Measurements from ENCODE around the gene FAM120A.

Gene FAM120A

GRCh38 chr9:93541005-93541404 is 89.5 kb downstream of the FAM120A start:
- no peak for TF ChIP-seq CTCF (IDR thresholded peaks at IDR 0.05; ENCODE audit: low read depth, low read length)
- no peak for DNase-seq (ENCODE audit: extremely low read depth, low read depth)

GRCh38 chr9:93541581-93542349 is 90.3 kb downstream of the FAM120A start:
- TF ChIP-seq CTCF (IDR thresholded peaks at IDR 0.05; ENCODE audit: low read depth, low read length): no peak
- DNase-seq (ENCODE audit: extremely low read depth, low read depth): no peak

GRCh38 chr9:93543117-93543516 is 91.6 kb downstream of the FAM120A start:
- TF ChIP-seq CTCF (IDR thresholded peaks at IDR 0.05; ENCODE audit: low read depth, low read length): no peak
- DNase-seq (ENCODE audit: extremely low read depth, low read depth): no peak

- no peak for DNase-seq (ENCODE audit: extremely low read depth, low read depth)
- TF ChIP-seq CTCF (IDR thresholded peaks at IDR 0.05; ENCODE audit: low read depth, low read length): no peak
Measured at GRCh38 chr9:93546356-93546755, 94.9 kb downstream of the FAM120A start.

GRCh38 chr9:93549611-93550010 is 98.1 kb downstream of the FAM120A start:
- TF ChIP-seq CTCF (IDR thresholded peaks at IDR 0.05; ENCODE audit: low read depth, low read length): no peak
- DNase-seq (ENCODE audit: extremely low read depth, low read depth): no peak

- TF ChIP-seq CTCF (IDR thresholded peaks at IDR 0.05; ENCODE audit: low read depth, low read length): no peak
- no peak for DNase-seq (ENCODE audit: extremely low read depth, low read depth)
Measured at GRCh38 chr9:93552923-93553322, 101.4 kb downstream of the FAM120A start.

GRCh38 chr9:93555370-93555769 is 103.9 kb downstream of the FAM120A start:
- TF ChIP-seq CTCF (IDR thresholded peaks at IDR 0.05; ENCODE audit: low read depth, low read length): no peak
- DNase-seq (ENCODE audit: extremely low read depth, low read depth): no peak
